Measurements from ENCODE around the gene PROK2.

PROK2 gene, protein sequence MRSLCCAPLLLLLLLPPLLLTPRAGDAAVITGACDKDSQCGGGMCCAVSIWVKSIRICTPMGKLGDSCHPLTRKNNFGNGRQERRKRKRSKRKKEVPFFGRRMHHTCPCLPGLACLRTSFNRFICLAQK

DNA sequence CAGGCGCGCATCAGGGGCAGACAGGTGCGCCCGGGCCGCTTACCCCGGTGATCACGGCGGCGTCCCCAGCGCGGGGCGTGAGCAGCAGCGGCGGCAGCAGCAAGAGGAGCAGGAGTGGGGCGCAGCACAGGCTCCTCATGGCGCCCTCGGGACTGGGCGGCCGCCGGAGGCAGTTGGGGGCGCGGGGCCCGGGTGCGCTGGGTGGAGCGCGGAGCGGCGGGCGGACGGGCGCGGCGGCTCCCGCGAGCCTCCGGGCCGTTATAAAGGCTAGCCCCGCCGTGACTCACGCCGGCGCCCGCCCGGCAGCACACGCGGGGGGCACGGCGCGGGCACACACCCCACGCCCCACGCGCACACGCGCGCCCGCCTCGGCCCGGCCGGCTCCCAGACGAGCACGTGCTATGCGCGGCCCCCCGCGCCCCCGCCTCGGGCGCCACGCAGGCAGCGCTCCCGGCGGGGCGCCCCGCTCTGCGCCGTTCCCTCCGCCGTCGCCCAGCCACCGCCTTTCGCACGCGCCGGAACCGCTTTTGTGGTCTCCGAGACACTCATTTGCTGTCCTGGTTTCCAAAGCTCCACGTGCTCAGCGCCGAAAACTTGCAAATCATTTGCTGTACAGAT is at the start of gene PROK2:
Gene PROK2, minus strand, starts transcription at position 235 of the 618 bp plus-strand sequence. Its CDS starts 96 bp downstream, at position 139.
- TF ChIP-seq GATA1 (IDR thresholded peaks at IDR 0.05; ENCODE audit: low read depth, low read length): no peak
- no peak for DNase-seq

- TF ChIP-seq GATA1 (IDR thresholded peaks at IDR 0.05; ENCODE audit: low read depth, low read length): no peak
- TF ChIP-seq POLR2A (IDR thresholded peaks at IDR 0.05; ENCODE audit: low read length): no peak
- DNase-seq: no peak
These were observed 46.7 kb upstream of the PROK2 start for GRCh38 chr3:71831599-71831998.

DNA sequence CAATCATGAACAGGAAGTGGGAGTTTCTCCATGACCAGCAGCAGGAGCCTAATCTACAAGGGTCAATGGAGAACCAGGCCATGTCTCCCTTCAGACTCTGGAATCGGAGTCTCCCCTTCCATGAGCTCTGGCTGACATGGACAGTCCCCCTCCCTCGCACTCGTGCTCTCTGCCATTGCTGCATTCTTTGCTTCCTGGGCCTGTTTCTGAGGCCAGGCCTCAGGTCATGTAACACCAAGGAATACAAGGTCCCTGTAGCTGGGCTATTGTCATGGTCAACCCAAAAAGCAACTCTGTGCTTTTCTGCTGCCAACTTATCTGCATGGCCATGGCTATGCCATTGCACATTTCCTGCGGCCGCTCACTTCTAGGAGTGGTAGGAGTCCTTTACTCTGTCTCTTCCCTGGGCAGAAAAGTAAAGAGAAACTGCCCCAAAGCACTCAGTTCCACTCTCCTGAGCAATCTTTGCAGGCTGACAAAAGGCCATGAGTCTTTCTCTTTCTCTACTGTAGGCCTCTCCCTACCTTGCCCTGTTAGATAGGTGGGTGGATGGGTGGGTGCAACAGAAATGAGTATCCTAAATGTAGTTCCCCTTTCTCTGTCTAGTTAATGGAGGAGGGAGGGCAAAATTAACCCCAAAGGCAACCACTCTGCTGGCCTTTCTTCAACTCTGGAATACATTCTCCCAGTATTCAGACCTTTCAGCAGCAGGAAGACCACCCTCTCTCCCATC is 40.8 kb upstream of the PROK2 start:
- no peak for TF ChIP-seq GATA1 (IDR thresholded peaks at IDR 0.05; ENCODE audit: low read depth, low read length)
- no peak for TF ChIP-seq POLR2A (IDR thresholded peaks at IDR 0.05; ENCODE audit: low read length)
- no peak for DNase-seq

GRCh38 chr3:71821116-71821515 is 36.2 kb upstream of the PROK2 start:
- DNase-seq: no peak
- no peak for TF ChIP-seq GATA1 (IDR thresholded peaks at IDR 0.05; ENCODE audit: low read depth, low read length)

DNA sequence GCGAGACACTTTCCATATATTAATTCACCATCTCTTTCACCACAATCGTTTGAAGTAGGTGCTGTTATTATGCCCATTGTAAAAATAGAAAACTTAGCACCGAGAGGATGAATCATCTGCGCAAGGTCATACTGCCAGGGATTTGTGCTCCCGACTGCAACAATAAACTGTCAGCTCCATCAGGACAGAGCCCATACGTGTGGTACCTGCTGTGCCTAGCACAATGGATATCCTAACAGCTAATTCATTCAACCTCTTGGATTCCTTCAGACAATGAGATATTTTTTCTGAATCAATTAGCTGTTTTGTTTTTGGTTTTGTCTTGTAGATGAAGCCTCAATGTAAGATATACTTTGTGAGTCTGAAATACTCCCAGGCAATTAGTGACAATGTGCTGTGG is 32.3 kb upstream of the PROK2 start:
- TF ChIP-seq GATA1 (IDR thresholded peaks at IDR 0.05; ENCODE audit: low read depth, low read length): no peak
- TF ChIP-seq POLR2A (IDR thresholded peaks at IDR 0.05; ENCODE audit: low read length): no peak
- no peak for DNase-seq

DNA sequence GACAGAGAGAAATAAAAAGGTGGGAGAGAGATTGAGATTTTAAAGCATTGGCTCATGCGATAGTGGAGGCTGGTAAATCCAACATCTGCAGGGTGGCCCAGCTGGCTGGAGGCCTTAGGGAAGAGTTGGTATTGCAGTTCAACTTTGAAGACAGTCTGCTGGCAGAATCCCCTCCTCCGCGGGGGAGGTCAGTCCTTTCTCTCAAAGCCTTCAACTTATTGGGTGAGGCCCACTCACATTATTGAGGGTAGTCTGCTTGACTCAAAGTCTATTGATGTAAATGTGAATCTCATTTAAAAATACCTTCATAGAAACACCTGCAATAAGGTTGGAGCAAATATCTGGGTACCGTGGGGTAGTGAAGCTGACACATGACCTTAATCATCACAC is 31.8 kb upstream of the PROK2 start:
- no peak for DNase-seq
- TF ChIP-seq POLR2A (IDR thresholded peaks at IDR 0.05; ENCODE audit: low read length) (no peak), GATA1 (IDR thresholded peaks at IDR 0.05; ENCODE audit: low read depth, low read length) (no peak)

DNA sequence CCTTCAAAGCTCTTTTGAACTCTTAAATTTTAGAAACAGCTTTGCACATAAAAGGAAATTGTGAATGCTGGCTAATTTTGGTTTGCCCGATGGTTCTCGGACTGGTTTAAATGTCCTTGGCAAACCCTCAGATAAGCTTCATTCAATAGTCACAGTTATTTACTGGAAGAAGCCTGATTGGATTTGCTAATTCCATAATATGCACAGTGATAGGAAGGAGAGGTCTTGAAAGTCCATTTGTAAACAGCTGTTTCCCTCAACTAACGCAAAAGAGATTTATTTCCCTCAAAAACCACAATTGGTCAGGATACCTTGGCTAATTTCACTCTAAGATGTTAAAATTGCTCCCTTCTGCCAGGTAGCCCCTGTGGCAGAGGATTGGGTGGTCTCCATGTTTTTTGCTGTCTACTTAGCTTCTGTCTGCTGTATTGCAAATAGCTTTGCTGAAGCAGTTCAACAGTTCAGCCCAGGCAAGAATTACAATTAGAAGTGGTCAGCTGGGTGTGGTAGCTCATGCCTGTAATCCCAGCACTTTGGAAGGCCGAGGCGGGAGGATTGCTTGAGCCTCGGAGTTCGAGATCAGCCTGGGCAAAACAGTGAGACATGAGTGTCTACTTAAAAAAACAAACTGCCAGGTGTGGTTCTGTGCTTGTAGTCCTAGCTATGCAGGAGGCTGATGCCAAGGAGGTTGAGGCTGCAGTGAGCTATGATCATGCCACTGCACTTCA is 30.6 kb upstream of the PROK2 start:
- no peak for DNase-seq
- TF ChIP-seq GATA1 (IDR thresholded peaks at IDR 0.05; ENCODE audit: low read depth, low read length) (no peak), POLR2A (IDR thresholded peaks at IDR 0.05; ENCODE audit: low read length) (no peak)

- TF ChIP-seq GATA1 (IDR thresholded peaks at IDR 0.05; ENCODE audit: low read depth, low read length) (no peak), POLR2A (IDR thresholded peaks at IDR 0.05; ENCODE audit: low read length) (no peak)
- no peak for DNase-seq
These were observed 28.8 kb upstream of the PROK2 start for GRCh38 chr3:71813704-71814103.

DNA sequence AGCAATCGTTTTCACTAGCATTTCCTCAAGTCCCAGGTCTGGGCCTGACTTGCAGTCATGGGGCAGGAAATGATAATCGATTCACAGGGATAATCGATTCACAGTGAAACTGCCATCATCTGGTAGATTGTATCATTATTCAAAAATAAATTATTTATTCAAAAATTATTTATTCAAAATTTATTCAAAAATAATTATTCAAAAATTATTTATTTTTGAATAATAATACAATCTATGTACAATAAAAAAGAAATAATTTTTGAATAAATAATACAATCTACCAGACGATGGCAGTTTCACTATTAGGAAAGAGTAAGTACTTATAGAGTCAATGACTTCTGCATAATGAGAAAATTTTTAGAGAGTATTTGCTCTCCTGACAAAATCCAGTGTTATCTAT is 28.1 kb upstream of the PROK2 start:
- no peak for TF ChIP-seq GATA1 (IDR thresholded peaks at IDR 0.05; ENCODE audit: low read depth, low read length)
- DNase-seq: no peak

DNA sequence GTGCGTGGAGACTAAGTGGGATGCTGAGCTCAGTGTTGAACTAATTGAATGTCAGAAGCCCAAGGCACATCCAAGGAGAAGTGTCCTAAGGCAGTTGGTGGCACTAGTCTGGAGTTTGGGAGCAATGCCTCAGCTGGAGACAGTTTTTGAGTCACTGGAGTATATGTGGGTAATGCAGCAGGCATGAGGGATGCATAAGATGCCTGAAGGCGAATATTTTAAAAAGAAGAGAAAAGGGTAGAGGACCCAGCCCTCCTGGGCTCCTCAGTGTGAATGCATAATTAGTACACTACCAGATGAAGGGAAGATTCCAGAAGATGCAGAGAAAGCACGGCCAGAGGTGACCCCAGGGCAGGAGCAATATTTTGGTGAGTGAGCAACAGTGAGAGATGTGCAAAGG is 25.1 kb upstream of the PROK2 start:
- TF ChIP-seq GATA1 (IDR thresholded peaks at IDR 0.05; ENCODE audit: low read depth, low read length) (no peak), POLR2A (IDR thresholded peaks at IDR 0.05; ENCODE audit: low read length) (no peak)
- DNase-seq: no peak

DNA sequence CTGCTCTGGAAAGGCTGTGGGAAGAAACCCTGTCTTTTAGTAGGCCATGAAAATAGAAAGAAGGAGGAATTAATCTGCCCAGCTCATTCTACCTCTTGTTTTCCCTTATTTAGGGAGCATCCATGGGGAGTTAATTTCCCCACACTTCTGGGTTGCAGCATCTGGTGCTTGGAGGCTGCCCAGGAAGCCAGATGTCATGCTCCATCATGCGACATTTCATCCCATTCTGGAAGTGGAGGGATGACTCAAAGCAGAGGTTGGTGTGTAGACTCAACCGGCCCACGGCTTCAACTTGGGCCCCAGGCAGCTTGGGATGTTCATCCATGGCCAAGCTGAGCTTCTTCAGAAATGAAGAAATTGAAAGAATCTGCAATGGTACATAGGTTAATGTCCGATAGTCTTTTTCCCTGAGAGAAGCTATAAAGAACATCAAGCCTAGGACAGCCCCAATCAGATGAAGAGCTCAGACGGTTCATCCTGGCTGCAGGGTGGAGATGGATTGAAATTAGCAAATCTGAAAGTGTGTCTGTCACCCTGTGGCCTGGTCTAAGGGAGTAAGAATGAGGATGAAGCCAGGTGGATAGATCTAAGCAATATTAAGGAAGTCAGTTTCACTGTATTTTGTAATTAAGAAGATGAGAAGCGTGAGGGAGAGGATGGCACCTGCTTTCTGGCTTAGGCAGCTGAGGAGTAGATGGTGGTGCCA is 24.5 kb upstream of the PROK2 start:
- TF ChIP-seq POLR2A (IDR thresholded peaks at IDR 0.05; ENCODE audit: low read length): no peak
- TF ChIP-seq GATA1 (IDR thresholded peaks at IDR 0.05; ENCODE audit: low read depth, low read length): no peak
- no peak for DNase-seq

GRCh38 chr3:71806736-71807135 is 21.8 kb upstream of the PROK2 start:
- TF ChIP-seq POLR2A (IDR thresholded peaks at IDR 0.05; ENCODE audit: low read length) (no peak), GATA1 (IDR thresholded peaks at IDR 0.05; ENCODE audit: low read depth, low read length) (no peak)
- no peak for DNase-seq

DNA sequence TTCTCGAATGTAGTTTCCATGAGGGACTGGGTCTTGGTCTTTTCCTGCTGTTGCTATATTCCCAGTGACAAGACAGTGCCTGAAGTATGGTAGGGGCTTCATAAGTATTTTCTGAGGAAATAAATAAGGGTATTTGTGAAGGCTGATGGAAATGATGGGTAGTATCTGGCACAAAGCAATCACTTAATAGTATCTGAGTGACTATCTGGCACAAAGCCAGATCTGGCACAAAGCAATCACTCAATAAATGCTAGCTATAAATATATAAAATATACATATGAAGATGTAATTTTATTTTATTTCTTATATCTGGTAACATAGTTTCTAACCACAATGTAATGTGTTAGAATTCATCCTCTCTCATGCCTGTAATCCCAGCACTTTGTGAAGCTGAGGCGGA is 20.7 kb upstream of the PROK2 start:
- TF ChIP-seq GATA1 (IDR thresholded peaks at IDR 0.05; ENCODE audit: low read depth, low read length) (no peak), POLR2A (IDR thresholded peaks at IDR 0.05; ENCODE audit: low read length) (no peak)
- no peak for DNase-seq

GRCh38 chr3:71805199-71805598 is 20.3 kb upstream of the PROK2 start:
- TF ChIP-seq GATA1 (IDR thresholded peaks at IDR 0.05; ENCODE audit: low read depth, low read length): no peak
- TF ChIP-seq POLR2A (IDR thresholded peaks at IDR 0.05; ENCODE audit: low read length): no peak

More at GRCh38 chr3:71805199-71805598, 20.3 kb upstream of the PROK2 start:
- DNase-seq: no peak
